Heart right ventricle (tissue), 16 donors: ENCODE results near the gene PAPLN. TPM values are rescaled to one million over a fixed set of nuclear protein-coding genes. Genes with fewer than 3 reads are reported as not detected.

Experiments used
- ATAC-seq, 8 donors: fragments of 200-7000 bp; cut with Tn5 transposase; one replicate each; pipeline ENCODE4 v1.9.1; 2020; ENCODE audit warnings: mild to moderate bottlenecking in 8 of 8, moderate library complexity in 8 of 8, moderate number of reproducible peaks in 1 of 8
- DNase-seq, 2 donors: peaks; one replicate each; pipeline ENCODE4 v3.0.0-alpha.2; 2020
- H3K27ac ChIP-seq, 10 donors: fragments of 200-600 bp; sonication (generic) in 2 of 10; one replicate each; pipeline versions ENCODE4 v1.5.0 to v1.8.0; 2020 to 2022; ENCODE audit warnings: mild to moderate bottlenecking in 3 of 10
- H3K27me3 ChIP-seq, 7 donors: fragments of 200-600 bp; one replicate each; pipeline ENCODE4 v1.8.0; 2021 to 2022; ENCODE audit warnings: mild to moderate bottlenecking in 2 of 7
- H3K36me3 ChIP-seq, 9 donors: fragments of 200-600 bp; sonication (generic) in 1 of 9; one replicate each; pipeline versions ENCODE4 v1.5.0 to v1.8.0; 2020 to 2022; ENCODE audit warnings: mild to moderate bottlenecking in 2 of 9
- H3K4me1 ChIP-seq, 9 donors: fragments of 200-600 bp; sonication (generic) in 1 of 9; one replicate each; pipeline versions ENCODE4 v1.5.0 to v1.8.0; 2020 to 2022; ENCODE audit warnings: mild to moderate bottlenecking in 4 of 9
- H3K4me3 ChIP-seq, 10 donors: fragments of 200-600 bp; sonication (generic) in 2 of 10; one replicate each; pipeline versions ENCODE4 v1.5.0 to v1.8.0; 2020 to 2022; ENCODE audit warnings: mild to moderate bottlenecking in 7 of 10, moderate library complexity in 2 of 10
- H3K9me3 ChIP-seq, 11 donors: fragments of 200-600 bp in 10 of 11; sonication (generic) in 2 of 11; one replicate each; pipeline versions ENCODE4 v1.5.0 to v1.8.0; 2013 to 2022; ENCODE audit warnings: mild to moderate bottlenecking in 2 of 11, control low read depth in 1 of 11, moderate library complexity in 1 of 11
- CTCF ChIP-seq, 9 donors: fragments of 200-600 bp; sonication (generic) in 2 of 9; IDR thresholded peaks; one replicate each; pipeline versions ENCODE4 v1.5.0 to v1.8.0; 2021 to 2022; ENCODE audit warnings: antibody characterized with exemption in 9 of 9, mild to moderate bottlenecking in 5 of 9, moderate library complexity in 1 of 9
- WGBS, 2 donors: extraction: QIAGEN DNeasy Blood & Tissue Kit; methylation state at CpG; one replicate each; pipeline ENCODE4 v1.1.7; 2013; ENCODE audit warnings: inconsistent platforms in 1 of 2; 5-methylcytosine and 5-hydroxymethylcytosine counted together
- intact Hi-C, 10 donors: fragments of 100-400 bp; cut with DNase I; formaldehyde crosslinking; loops; one replicate each; pipeline versions ENCODE4 v1.11.1 to v1.14.2; 2022
- polyA plus RNA-seq, 2 donors: library from polyadenylated mRNA; stranded (reverse); fragments of 200-250 nt; gene quantifications; one replicate each; pipeline ENCODE4 v1.2.3, GENCODE V29; 2013
- total RNA-seq, 10 donors: library from RNA; stranded (reverse); fragmentation: NEBNext Ultra II Directional in 3 of 10; extraction: Animal tissue kit (Norgen Biotek cat#: 25700) in 3 of 10; gene quantifications; one replicate each; pipeline versions ENCODE4 v1.2.1 to v1.2.4, GENCODE V29; 2021 to 2023
- donor health status: Arrhythmogenic right ventricular cardiomyopathy.
- donor health status: ischemic (EF 13 %, LVEDD 7.1; RV severe dilation, severe dysfunction).
- donor health status: healthy with polysubstance abuse.
- donor health status: DM: no; HTN: yes; CAD: no.
- donor health status: DM: no; HTN: no; CAD: no.
- donor health status: ischemic (EF 25% LVEDD 6.9; RV normal size, moderate dysfunction).
- donor health status: ischemic (EF 25% LVEDD 5.7; RV mildly dilated, moderate dysfunction).
- donor health status: healthy.
- donor health status: DM: yes; HTN: yes; CAD: no.
- donor health status: Ischemic cardiomyopathy.
- donor health status: ischemic (EF 35%, LVEDD 5.7; RV mildly dilated, moderate dysfunction).
- donor health status: nonischemic (EF 11% LVEDD 7.7; RV severe dilation, severe dysfunction).
- donor health status: DM: yes; HTN: yes; CAD: no.
- donor health status: PGD.
- donor health status: ischemic (EF 29% LVEDD 5.4; RV normal size, mild dysfunction).
- donor health status: nonischemic (EF 23%, LVEDD 6.1; RV moderate dilation, normal function).

Gene PAPLN
- total and polyA plus RNA-seq, 12 donors: 0.64 to 4.1 (median 1.8) TPM

- H3K9me3 ChIP-seq: no peaks in the 10 kb centered on the region
- WGBS, 2 donors: 74 to 81% methylated on average over 7 of the region's 7 CpGs
- H3K36me3 ChIP-seq: no peaks in the 10 kb centered on the region
- H3K27ac ChIP-seq: no peak overlapping the region
- ATAC-seq (no peak), DNase-seq (no peak)
- peaks cover 4 to 17% (median 8%) of the 10 kb centered on the region in 9 donors for H3K4me1 ChIP-seq
- intact Hi-C loops: no loop called here
- no peak for TF ChIP-seq CTCF (IDR thresholded peaks at IDR 0.05)
- H3K27me3 ChIP-seq: peaks cover 0 to 3% (median 0%) of the 10 kb centered on the region in 7 donors
- H3K4me3 ChIP-seq: no peak overlapping the region
Measured at GRCh38 chr14:73266317-73266716, 29.0 kb downstream of the PAPLN start.

- intact Hi-C loops: no loop called here
- Histone ChIP-seq H3K4me3 (no peak overlapping the region), H3K27me3 (no peaks in the 10 kb centered on the region), H3K9me3 (no peaks in the 10 kb centered on the region), H3K27ac (no peak overlapping the region), H3K4me1 (peaks cover 4 to 17% (median 8%) of the 10 kb centered on the region in 9 donors), H3K36me3 (peaks cover 0 to 7% (median 0%) of the 10 kb centered on the region in 9 donors)
- 95 to 98% methylated on average over 6 of the region's 6 CpGs for WGBS, 2 donors
- DNase-seq (no peak), ATAC-seq (no peak)
- no peak for TF ChIP-seq CTCF (IDR thresholded peaks at IDR 0.05)
Measured at GRCh38 chr14:73267474-73267873, 30.2 kb downstream of the PAPLN start.

GRCh38 chr14:73269729-73270531 lies 32.6 kb downstream of the PAPLN start:
- ATAC-seq (peak; percentile 70 to 88 (median 78)), DNase-seq (peak; percentile 31 to 67)
- H3K4me1 ChIP-seq: peaks cover 4 to 17% (median 8%) of the 10 kb centered on the region in 9 donors
- no peaks in the 10 kb centered on the region for H3K27me3 ChIP-seq
- WGBS, 2 donors: 8 to 10% methylated on average over 48 of the region's 48 CpGs
- peak overlapping the region in 5 of 10 donors; percentile 9 to 51 (median 22) for H3K27ac ChIP-seq
- H3K4me3 ChIP-seq: peak overlapping the region; percentile 25 to 57 (median 48)
- peaks cover 0 to 32% (median 0%) of the 10 kb centered on the region in 9 donors for H3K36me3 ChIP-seq
- intact Hi-C loops: no loop called here
- no peak for TF ChIP-seq CTCF (IDR thresholded peaks at IDR 0.05)
- H3K9me3 ChIP-seq: no peaks in the 10 kb centered on the region

- peaks cover 4 to 17% (median 8%) of the 10 kb centered on the region in 9 donors for H3K4me1 ChIP-seq
- intact Hi-C loops: no loop called here
- DNase-seq (no peak), ATAC-seq (no peak)
- H3K27ac ChIP-seq: no peak overlapping the region
- no peaks in the 10 kb centered on the region for H3K27me3 ChIP-seq
- H3K4me3 ChIP-seq: no peak overlapping the region
- H3K9me3 ChIP-seq: no peaks in the 10 kb centered on the region
- 76 to 82% methylated on average over 6 of the region's 6 CpGs for WGBS, 2 donors
- peaks cover 0 to 56% (median 20%) of the 10 kb centered on the region in 9 donors for H3K36me3 ChIP-seq
- no peak for TF ChIP-seq CTCF (IDR thresholded peaks at IDR 0.05)
Measured at GRCh38 chr14:73272393-73272792, 35.1 kb downstream of the PAPLN start.
